Prostate gland (tissue), 2 donors: ENCODE data around the gene CACNA2D4. TPM values are rescaled to one million over a fixed set of nuclear protein-coding genes. Genes with fewer than 3 reads are reported as not detected.

ENCODE experiments used
- DNase-seq: peaks from one replicate; pipeline ENCODE4 v3.0.0-alpha.2; 2019; ENCODE audit warnings: low spot score
- H3K27ac ChIP-seq, 2 donors: fragments of 200-600 bp; sonication (generic); 2 replicates each; pipeline ENCODE4 v1.5.1; 2017 to 2019
- H3K27me3 ChIP-seq: fragments of 200-600 bp; sonication (generic); replicated peaks from 2 replicates; pipeline ENCODE4 v1.5.1; 2019; ENCODE audit not compliant: insufficient read depth
- H3K36me3 ChIP-seq, 2 donors: fragments of 200-600 bp; sonication (generic); 1 replicate in 1 of 2; 2 replicates in 1 of 2; pipeline versions ENCODE4 v1.5.1 to v1.8.1; 2017 to 2019
- H3K4me1 ChIP-seq: fragments of 200-600 bp; sonication (generic); replicated peaks from 2 replicates; pipeline ENCODE4 v1.5.1; 2019
- H3K4me3 ChIP-seq, 2 donors: fragments of 200-600 bp; sonication (generic); 2 replicates each; pipeline ENCODE4 v1.5.1; 2017 to 2019
- H3K9me3 ChIP-seq: fragments of 200-600 bp; sonication (generic); 2 replicates; pipeline ENCODE4 v1.5.1; 2017
- CTCF ChIP-seq, 4 experiments: fragments of 200-600 bp in 2 of 4; fragments of 450-650 bp in 2 of 4; sonication (generic) in 2 of 4; IDR thresholded peaks; 1 replicate in 3 of 4; 2 replicates in 1 of 4; pipeline ENCODE4 v1.5.1; 2016 to 2019; ENCODE audit warnings: antibody characterized with exemption in 4 of 4, mild to moderate bottlenecking in 2 of 4, moderate library complexity in 2 of 4
- POLR2A ChIP-seq: fragments of 450-650 bp; IDR thresholded peaks from one replicate; pipeline ENCODE4 v1.6.1; 2016; ENCODE audit warnings: antibody characterized with exemption, mild to moderate bottlenecking
- POLR2AphosphoS5 ChIP-seq: sonication (generic); formaldehyde crosslinking; IDR thresholded peaks from one replicate; pipeline ENCODE4 v1.6.1; 2017; ENCODE audit warnings: antibody characterized with exemption
- WGBS: methylation state at CpG from one replicate; pipeline ENCODE4 v1.1.5; 2018; 5-methylcytosine and 5-hydroxymethylcytosine counted together
- intact Hi-C: fragments of 100-400 bp; cut with DNase I; formaldehyde crosslinking; loops from one replicate; pipeline ENCODE4 v1.14.2; 2022
- total RNA-seq, 2 donors: library from RNA; depleted of rRNA; stranded (reverse); fragments of >200 nt; gene quantifications; one replicate each; pipeline ENCODE4 v1.1.0, GENCODE V29; 2016

Gene CACNA2D4
- total RNA-seq, 2 donors from 2014 or later = 1.4 to 9.4 TPM

GRCh38 chr12:1781772-1782171 lies 136.7 kb downstream of the CACNA2D4 start:
- Histone ChIP-seq H3K4me3 (no peak overlapping the region), H3K27ac (no peak overlapping the region), H3K4me1 (no peaks in the 10 kb centered on the region), H3K36me3 (no peaks in the 10 kb centered on the region), H3K9me3 (no peaks in the 10 kb centered on the region), H3K27me3 (no peaks in the 10 kb centered on the region)
- WGBS = 64% methylated on average over 2 of the region's 2 CpGs
- intact Hi-C loops = no loop called here
- TF ChIP-seq POLR2A = no peak
- no peak for TF ChIP-seq CTCF (IDR thresholded peaks at IDR 0.05)
- TF ChIP-seq POLR2AphosphoS5 = no peak
- no peak for DNase-seq

- DNase-seq = no peak
- Histone ChIP-seq H3K9me3 (no peaks in the 10 kb centered on the region), H3K4me3 (no peak overlapping the region), H3K27me3 (no peaks in the 10 kb centered on the region), H3K27ac (no peak overlapping the region), H3K4me1 (no peaks in the 10 kb centered on the region), H3K36me3 (no peaks in the 10 kb centered on the region)
- intact Hi-C loops = no loop called here
- 48% methylated on average over 1 of the region's 1 CpG for WGBS
- TF ChIP-seq POLR2AphosphoS5 (no peak), POLR2A (no peak), CTCF (IDR thresholded peaks at IDR 0.05) (no peak)
These were observed 138.7 kb downstream of the CACNA2D4 start for GRCh38 chr12:1779783-1780182.

- no peak for TF ChIP-seq CTCF (IDR thresholded peaks at IDR 0.05)
- no peak for TF ChIP-seq POLR2AphosphoS5
- TF ChIP-seq POLR2A = no peak
- no peaks in the 10 kb centered on the region for H3K4me1 ChIP-seq
- DNase-seq = no peak
- intact Hi-C loops = no loop called here
- H3K27me3 ChIP-seq = no peaks in the 10 kb centered on the region
- 84% methylated on average over 4 of the region's 4 CpGs for WGBS
- no peaks in the 10 kb centered on the region for H3K36me3 ChIP-seq
- H3K9me3 ChIP-seq = no peaks in the 10 kb centered on the region
- H3K4me3 ChIP-seq = no peak overlapping the region
- no peak overlapping the region for H3K27ac ChIP-seq
These were observed 139.5 kb downstream of the CACNA2D4 start for GRCh38 chr12:1778911-1779310.

- 93% methylated on average over 5 of the region's 5 CpGs for WGBS
- intact Hi-C loops = no loop called here
- TF ChIP-seq CTCF (IDR thresholded peaks at IDR 0.05) (no peak), POLR2AphosphoS5 (no peak), POLR2A (no peak)
- DNase-seq = no peak
- no peak overlapping the region for H3K27ac ChIP-seq
- H3K4me1 ChIP-seq = no peaks in the 10 kb centered on the region
- no peaks in the 10 kb centered on the region for H3K27me3 ChIP-seq
- H3K36me3 ChIP-seq = no peaks in the 10 kb centered on the region
- H3K9me3 ChIP-seq = no peaks in the 10 kb centered on the region
- no peak overlapping the region for H3K4me3 ChIP-seq
These were observed 140.7 kb downstream of the CACNA2D4 start for GRCh38 chr12:1777798-1778197.

GRCh38 chr12:1776170-1776921 lies 142.1 kb downstream of the CACNA2D4 start:
- H3K9me3 ChIP-seq = no peaks in the 10 kb centered on the region
- no peaks in the 10 kb centered on the region for H3K27me3 ChIP-seq
- no peak for DNase-seq
- intact Hi-C loops = no loop called here
- 65% methylated on average over 4 of the region's 4 CpGs for whole genome bisulfite sequencing
- no peaks in the 10 kb centered on the region for H3K36me3 ChIP-seq
- no peak for TF ChIP-seq POLR2A
- TF ChIP-seq POLR2AphosphoS5 = no peak
- TF ChIP-seq CTCF (IDR thresholded peaks at IDR 0.05) = no peak
- no peak overlapping the region for H3K4me3 ChIP-seq
- H3K27ac ChIP-seq = no peak overlapping the region
- H3K4me1 ChIP-seq = no peaks in the 10 kb centered on the region
